ENCODE measurements around the gene RAB34.
A peak's percentile ranks its signal among the peaks of the same experiment; 100 is the strongest.
"Not testable (repeated sequence)": the region's sequence is repeated elsewhere in the genome, so short reads cannot be mapped to it uniquely, and the experiment has no call there.

The RAB34 gene

GRCh38 chr17:28726627-28727491 is 9.2 kb upstream of the RAB34 start:
- peak; percentile 91 for DNase-seq

- DNase-seq, result peak; percentile 82
Observed at GRCh38 chr17:28726226-28726626, 8.6 kb upstream of the RAB34 start, which contains the start of gene TLCD1. TSS of gene TLCD1 (minus strand) at chr17:28726233. CDS start at chr17:28726097, 136 bp downstream.

GRCh38 chr17:28725660-28726225 is 8.1 kb upstream of the RAB34 start:
- DNase-seq, result peak; percentile 72

- peak; percentile 34 for DNase-seq
Observed at GRCh38 chr17:28725166-28725659, 7.5 kb upstream of the RAB34 start.

GRCh38 chr17:28724500-28725165 is 7.0 kb upstream of the RAB34 start:
- no peak for DNase-seq

GRCh38 chr17:28723836-28724499 is 6.3 kb upstream of the RAB34 start:
- DNase-seq, result not testable (repeated sequence)

GRCh38 chr17:28723159-28723835 is 5.6 kb upstream of the RAB34 start:
- DNase-seq, result no peak

GRCh38 chr17:28722417-28723158 is 4.9 kb upstream of the RAB34 start:
- DNase-seq, result no peak

GRCh38 chr17:28720997-28721329 is 3.3 kb upstream of the RAB34 start:
- DNase-seq, result not testable (repeated sequence)

GRCh38 chr17:28720247-28720996 is 2.8 kb upstream of the RAB34 start:
- peak; percentile 52 for DNase-seq

GRCh38 chr17:28719021-28719433 is 1.4 kb upstream of the RAB34 start:
- DNase-seq, result no peak

- no peak for DNase-seq
Observed at GRCh38 chr17:28718333-28719020, 809 bp upstream of the RAB34 start.

- DNase-seq, result no peak
Observed at GRCh38 chr17:28716740-28717577, 709 bp downstream of the RAB34 start.

GRCh38 chr17:28715217-28715616 is 2.5 kb downstream of the RAB34 start:
- no peak for DNase-seq

GRCh38 chr17:28714281-28714680 is 3.4 kb downstream of the RAB34 start:
- DNase-seq, result no peak

- DNase-seq, result no peak
Observed at GRCh38 chr17:28712705-28713415, 4.8 kb downstream of the RAB34 start.

- DNase-seq, result peak; percentile 68
Observed at GRCh38 chr17:28712032-28712704, 5.5 kb downstream of the RAB34 start.

- DNase-seq, result peak; percentile 45
Observed at GRCh38 chr17:28711723-28712031, 6.0 kb downstream of the RAB34 start, which contains the start of gene PROCA1. TSS of gene PROCA1 (minus strand) at chr17:28711888. CDS start at chr17:28711660, 228 bp downstream.

Data from activated naive CD4-positive, alpha-beta T cell treated with anti-CD3 and anti-CD28 coated beads, Interleukin-2, amount 50 U/mL, for 16 hours (primary cell).